BE2C (cell line): ENCODE measurements around the gene KRTAP10-2.
"Not testable (repeated sequence)": the region's sequence is repeated elsewhere in the genome, so short reads cannot be mapped to it uniquely, and the experiment has no call there.

Experiments used
- DNase-seq: peaks from one replicate; pipeline ENCODE4 v3.0.0-alpha.2; 2020
- H3K27me3 ChIP-seq: fragments of 250-450 bp; sonication (Bioruptor Pico); 2 replicates; pipeline ENCODE4 v1.5.1; 2020; ENCODE audit warnings: mild to moderate bottlenecking
- H3K36me3 ChIP-seq: fragments of 250-450 bp; sonication (Bioruptor Pico); 2 replicates; pipeline ENCODE4 v1.5.1; 2020; ENCODE audit warnings: mild to moderate bottlenecking
- H3K4me1 ChIP-seq: fragments of 250-450 bp; sonication (Bioruptor Pico); 2 replicates; pipeline ENCODE4 v1.5.1; 2020
- H3K4me3 ChIP-seq: 2 replicates; pipeline ENCODE4 v1.5.1; 2011; ENCODE audit warnings: low read depth, low read length
- H3K9me3 ChIP-seq: fragments of 250-450 bp; sonication (Bioruptor Pico); 2 replicates; pipeline ENCODE4 v1.5.1; 2020
- CTCF ChIP-seq: IDR thresholded peaks from 2 replicates; pipeline ENCODE4 v1.5.1; 2012; ENCODE audit warnings: mild to moderate bottlenecking, low read depth, low read length

The KRTAP10-2 gene

GRCh38 chr21:44578371-44579055 lies 27.2 kb upstream of the KRTAP10-2 start:
- Histone ChIP-seq H3K27me3 (peaks cover 7% of the 10 kb centered on the region), H3K4me1 (no peaks in the 10 kb centered on the region), H3K36me3 (no peaks in the 10 kb centered on the region), H3K9me3 (no peaks in the 10 kb centered on the region), H3K4me3 (no peak overlapping the region)
- DNase-seq: no peak
- TF ChIP-seq CTCF: no peak

GRCh38 chr21:44576025-44576420 lies 24.7 kb upstream of the KRTAP10-2 start:
- no peak for TF ChIP-seq CTCF
- H3K27me3 ChIP-seq: peaks cover 16% of the 10 kb centered on the region
- no peaks in the 10 kb centered on the region for H3K9me3 ChIP-seq
- H3K4me1 ChIP-seq: no peaks in the 10 kb centered on the region
- H3K4me3 ChIP-seq: no peak overlapping the region
- no peak for DNase-seq
- no peaks in the 10 kb centered on the region for H3K36me3 ChIP-seq

GRCh38 chr21:44575307-44576024 lies 24.2 kb upstream of the KRTAP10-2 start:
- no peak overlapping the region for H3K4me3 ChIP-seq
- H3K9me3 ChIP-seq: no peaks in the 10 kb centered on the region
- TF ChIP-seq CTCF: no peak
- no peaks in the 10 kb centered on the region for H3K36me3 ChIP-seq
- DNase-seq: no peak
- H3K27me3 ChIP-seq: peaks cover 16% of the 10 kb centered on the region
- H3K4me1 ChIP-seq: no peaks in the 10 kb centered on the region

GRCh38 chr21:44574457-44575306 lies 23.4 kb upstream of the KRTAP10-2 start:
- Histone ChIP-seq H3K4me1 (no peaks in the 10 kb centered on the region), H3K36me3 (no peaks in the 10 kb centered on the region), H3K9me3 (no peaks in the 10 kb centered on the region), H3K4me3 (no peak overlapping the region), H3K27me3 (peaks cover 16% of the 10 kb centered on the region)
- no peak for TF ChIP-seq CTCF
- DNase-seq: no peak

GRCh38 chr21:44573630-44574456 lies 22.5 kb upstream of the KRTAP10-2 start, which contains the start of gene KRTAP10-4:
TSS of gene KRTAP10-4 (plus strand) at chr21:44573729. CDS start at chr21:44573759, 30 bp downstream.
- not testable (repeated sequence) for H3K9me3 ChIP-seq, H3K4me3 ChIP-seq, H3K36me3 ChIP-seq, DNase-seq, H3K4me1 ChIP-seq
- peaks cover 16% of the 10 kb centered on the region for H3K27me3 ChIP-seq
